SK-N-SH treated with all-trans-retinoic acid at 6 μM for 48 hours (cell line): Measurements from ENCODE around the gene SEC61B.

Experiments used
- ATAC-seq: fragments of 200-7000 bp; cut with Tn5 transposase; 3 replicates; pipeline ENCODE4 v1.9.1; 2020; ENCODE audit warnings: mild to moderate bottlenecking, moderate library complexity
- ARNTL ChIP-seq: fragments of 450-650 bp; formaldehyde crosslinking; IDR thresholded peaks from 2 replicates; pipeline ENCODE4 v1.5.0; 2020; ENCODE audit warnings: low read depth, mild to moderate bottlenecking, moderate library complexity, borderline replicate concordance
- BACH2 ChIP-seq: fragments of 250-450 bp; sonication (Bioruptor Pico); IDR thresholded peaks from 2 replicates; pipeline ENCODE4 v1.9.0; 2021; ENCODE audit warnings: mild to moderate bottlenecking, borderline replicate concordance
- CREB5 ChIP-seq: fragments of 250-450 bp; sonication (Bioruptor Pico); IDR thresholded peaks from 2 replicates; pipeline ENCODE4 v1.5.1; 2020; ENCODE audit warnings: low read depth, mild to moderate bottlenecking, moderate library complexity
- CSDC2 ChIP-seq: fragments of 250-450 bp; sonication (Bioruptor Pico); IDR thresholded peaks from 2 replicates; pipeline ENCODE4 v1.5.0; 2020; ENCODE audit warnings: mild to moderate bottlenecking, moderate library complexity
- ESRRG ChIP-seq: fragments of 250-450 bp; sonication (Bioruptor Pico); IDR thresholded peaks from 2 replicates; pipeline ENCODE4 v1.6.1; 2021; ENCODE audit warnings: mild to moderate bottlenecking
- GLIS3 ChIP-seq: fragments of 250-450 bp; sonication (Bioruptor Pico); IDR thresholded peaks from 2 replicates; pipeline ENCODE4 v1.5.0; 2020; ENCODE audit warnings: mild to moderate bottlenecking, moderate library complexity
- ISL1 ChIP-seq: fragments of 250-450 bp; sonication (Bioruptor Pico); IDR thresholded peaks from 2 replicates; pipeline ENCODE4 v2.1.2; 2022; ENCODE audit warnings: mild to moderate bottlenecking, moderate library complexity
- OSR1 ChIP-seq: fragments of 250-450 bp; sonication (Bioruptor Pico); IDR thresholded peaks from 2 replicates; pipeline ENCODE4 v1.8.0; 2022; ENCODE audit warnings: moderate library complexity, mild to moderate bottlenecking, inconsistent platforms
- PATZ1 ChIP-seq: fragments of 250-450 bp; sonication (Bioruptor Pico); IDR thresholded peaks from 2 replicates; pipeline ENCODE4 v1.8.0; 2020; ENCODE audit warnings: mild to moderate bottlenecking, moderate library complexity, borderline replicate concordance
- POU6F1 ChIP-seq: fragments of 250-450 bp; sonication (Bioruptor Pico); IDR thresholded peaks from 2 replicates; pipeline ENCODE4 v1.8.0; 2021; ENCODE audit warnings: low read depth, mild to moderate bottlenecking, moderate library complexity, borderline replicate concordance
- PPARA ChIP-seq: fragments of 250-450 bp; sonication (Bioruptor Pico); IDR thresholded peaks from 2 replicates; pipeline ENCODE4 v1.5.0; 2020; ENCODE audit warnings: mild to moderate bottlenecking, borderline replicate concordance
- RARB ChIP-seq: fragments of 250-450 bp; sonication (Bioruptor Pico); IDR thresholded peaks from 2 replicates; pipeline ENCODE4 v1.8.0; 2021; ENCODE audit warnings: mild to moderate bottlenecking, moderate library complexity
- SNAI2 ChIP-seq: fragments of 250-450 bp; sonication (Bioruptor Pico); IDR thresholded peaks from 2 replicates; pipeline ENCODE4 v1.5.0; 2020; ENCODE audit warnings: mild to moderate bottlenecking, moderate library complexity
- TCF4 ChIP-seq: fragments of 250-450 bp; sonication (Bioruptor Pico); IDR thresholded peaks from 2 replicates; pipeline ENCODE4 v1.8.0; 2021; ENCODE audit warnings: mild to moderate bottlenecking, moderate library complexity, borderline replicate concordance
- TOX ChIP-seq: fragments of 250-450 bp; sonication (Bioruptor Pico); IDR thresholded peaks from 2 replicates; pipeline ENCODE4 v1.8.0; 2021; ENCODE audit warnings: mild to moderate bottlenecking, moderate library complexity, borderline replicate concordance
- TSHZ2 ChIP-seq: fragments of 250-450 bp; sonication (Bioruptor Pico); IDR thresholded peaks from 2 replicates; pipeline ENCODE4 v1.5.0; 2020; ENCODE audit warnings: mild to moderate bottlenecking, moderate library complexity
- ZC3H10 ChIP-seq: fragments of 250-450 bp; sonication (Bioruptor Pico); IDR thresholded peaks from 2 replicates; pipeline ENCODE4 v1.5.1; 2021; ENCODE audit warnings: mild to moderate bottlenecking, moderate library complexity
- ZFP30 ChIP-seq: fragments of 450-650 bp; formaldehyde crosslinking; IDR thresholded peaks from 2 replicates; pipeline ENCODE4 v1.5.0; 2022; ENCODE audit warnings: mild to moderate bottlenecking, moderate library complexity
- ZNF565 ChIP-seq: fragments of 450-650 bp; formaldehyde crosslinking; conservative IDR thresholded peaks from 2 replicates; pipeline ENCODE4 v1.5.0; 2020; ENCODE audit warnings: low read depth, mild to moderate bottlenecking, moderate library complexity
- ZNF70 ChIP-seq: fragments of 450-650 bp; formaldehyde crosslinking; IDR thresholded peaks from 2 replicates; pipeline ENCODE4 v1.5.0; 2020; ENCODE audit warnings: mild to moderate bottlenecking, moderate library complexity
- ZNF8 ChIP-seq: fragments of 450-650 bp; formaldehyde crosslinking; IDR thresholded peaks from 2 replicates; pipeline ENCODE4 v1.5.0; 2020; ENCODE audit warnings: mild to moderate bottlenecking, moderate library complexity

The SEC61B gene

GRCh38 chr9:99257723-99258389, 35.8 kb downstream of the SEC61B start:
- no peak for ATAC-seq
- TF ChIP-seq ISL1 (CRISPR knock-in tag) = no peak
- no peak for TF ChIP-seq TSHZ2 (CRISPR knock-in tag)
- TF ChIP-seq SNAI2 (CRISPR knock-in tag) = no peak
- no peak for TF ChIP-seq ZNF70

- TF ChIP-seq CREB5 (CRISPR knock-in tag) (no peak), SNAI2 (CRISPR knock-in tag) (no peak), OSR1 (no peak), GLIS3 (no peak), PPARA (CRISPR knock-in tag) (no peak), ESRRG (CRISPR knock-in tag) (no peak), ZNF70 (no peak), RARB (CRISPR knock-in tag) (no peak), CSDC2 (CRISPR knock-in tag) (no peak), POU6F1 (CRISPR knock-in tag) (no peak), TCF4 (CRISPR knock-in tag) (no peak), ARNTL (no peak), ZC3H10 (no peak), ZNF565 (CRISPR knock-in tag) (no peak), ZNF8 (CRISPR knock-in tag) (no peak), TOX (no peak), TSHZ2 (CRISPR knock-in tag) (no peak), ZFP30 (CRISPR knock-in tag) (no peak), PATZ1 (no peak), BACH2 (CRISPR knock-in tag) (no peak)
- TF ChIP-seq, all 23 proteins: peak for 0
- ATAC-seq = no peak; the same call in 2 of the 3 replicates
Measured at GRCh38 chr9:99259231-99259918, 37.3 kb downstream of the SEC61B start.
